Body of pancreas (tissue), 4 donors: ENCODE results near the gene STT3A.

Source experiments
- CTCF ChIP-seq, 7 experiments: fragments of 450-650 bp in 4 of 7; fragments of 200-600 bp in 3 of 7; sonication (generic) in 3 of 7; IDR thresholded peaks; one replicate each; pipeline ENCODE4 v1.5.1; 2016 to 2019; ENCODE audit warnings: antibody characterized with exemption in 7 of 7
- POLR2A ChIP-seq, 3 donors: fragments of 450-650 bp; IDR thresholded peaks; one replicate each; pipeline ENCODE4 v1.6.1; 2016; ENCODE audit warnings: antibody characterized with exemption in 3 of 3, mild to moderate bottlenecking in 2 of 3

- TF ChIP-seq CTCF (IDR thresholded peaks at IDR 0.05), result no peak
- no peak for TF ChIP-seq POLR2A (IDR thresholded peaks at IDR 0.05)
Measured at GRCh38 chr11:125605417-125605816, 12.8 kb downstream of the STT3A start.
